T-cell (primary cell): Measurements from ENCODE around the gene CTSA. TPM values are rescaled to one million over a fixed set of nuclear protein-coding genes. Genes with fewer than 3 reads are reported as not detected.

Source experiments
- ATAC-seq, 4 experiments: fragments of 200-7000 bp in 3 of 4; fragments of 150-1000 bp in 1 of 4; cut with Tn5 transposase; replicated peaks in 1 of 4; 1 replicate in 3 of 4; 2 replicates in 1 of 4; pipeline ENCODE4 v1.10.0; 2021; ENCODE audit warnings: moderate library complexity in 3 of 4, mild to moderate bottlenecking in 2 of 4, moderate number of reproducible peaks in 1 of 4
- CTCF ChIA-PET, 2 donors: fragments of 300-600 bp; sonication (Branson Sonifier 250); formaldehyde crosslinking; loops; one replicate each; lab custom pipeline; 2022; ENCODE audit warnings: antibody characterized with exemption in 2 of 2; lab: Charles Lee
- POLR2A ChIA-PET, 2 donors: fragments of 300-600 bp; sonication (Branson Sonifier 250); formaldehyde crosslinking; loops; one replicate each; lab custom pipeline; 2022; ENCODE audit warnings: antibody characterized with exemption in 2 of 2; lab: Charles Lee
- DNase-seq, 35 experiments: peaks; one replicate each; pipeline versions ENCODE4 v3.0.0 to v3.0.0-alpha.2; 2013 to 2023
- H3K27ac ChIP-seq: one replicate; pipeline ENCODE4 v1.5.1; 2013; ENCODE audit warnings: low read length
- H3K27me3 ChIP-seq, 2 experiments: replicated peaks in 1 of 2; 1 replicate in 1 of 2; 2 replicates in 1 of 2; pipeline versions ENCODE4 v1.6.1 to v1.7.0; 2013; ENCODE audit warnings: low read length in 1 of 2, mixed read lengths in 1 of 2; ENCODE audit not compliant: control insufficient read depth in 2 of 2, insufficient read depth in 2 of 2; ENCODE audit errors: extremely low read depth in 1 of 2
- H3K36me3 ChIP-seq, 2 donors: 1 replicate in 1 of 2; 2 replicates in 1 of 2; pipeline versions ENCODE4 v1.6.1 to v1.7.0; 2013; ENCODE audit warnings: low read length in 1 of 2; ENCODE audit not compliant: control insufficient read depth in 2 of 2, insufficient read depth in 1 of 2; ENCODE audit errors: extremely low read depth in 1 of 2
- H3K4me1 ChIP-seq, 2 experiments: 1 replicate in 1 of 2; 2 replicates in 1 of 2; pipeline versions ENCODE4 v1.6.1 to v1.7.0; 2013; ENCODE audit warnings: low read length in 2 of 2, mixed read lengths in 1 of 2; ENCODE audit not compliant: insufficient read depth in 2 of 2, control insufficient read depth in 1 of 2; ENCODE audit errors: extremely low read depth in 1 of 2
- H3K4me3 ChIP-seq, 2 donors: 1 replicate in 1 of 2; 2 replicates in 1 of 2; pipeline versions ENCODE4 v1.5.1 to v1.7.0; 2013; ENCODE audit warnings: mild to moderate bottlenecking in 2 of 2, low read length in 1 of 2, moderate library complexity in 1 of 2; ENCODE audit not compliant: control insufficient read depth in 1 of 2; ENCODE audit errors: extremely low read depth in 1 of 2
- H3K9me3 ChIP-seq: 2 replicates; pipeline ENCODE4 v1.7.0; 2013
- H3K27ac Mint-ChIP-seq, 2 donors: one replicate each; pipeline ENCODE4 v1.8.0; 2020 to 2021; ENCODE audit warnings: mild to moderate bottlenecking in 2 of 2, mixed read lengths in 2 of 2
- H3K27me3 Mint-ChIP-seq, 2 donors: one replicate each; pipeline ENCODE4 v1.8.0; 2021 to 2022; ENCODE audit warnings: mixed read lengths in 2 of 2
- H3K36me3 Mint-ChIP-seq: one replicate; pipeline ENCODE4 v1.8.0; 2021; ENCODE audit warnings: mixed read lengths
- H3K4me1 Mint-ChIP-seq, 3 donors: one replicate each; pipeline ENCODE4 v1.8.0; 2020 to 2022; ENCODE audit warnings: mixed read lengths in 3 of 3, mild to moderate bottlenecking in 1 of 3
- H3K4me3 Mint-ChIP-seq, 3 donors: one replicate each; pipeline ENCODE4 v1.8.0; 2020 to 2022; ENCODE audit warnings: mild to moderate bottlenecking in 3 of 3, mixed read lengths in 3 of 3, moderate library complexity in 3 of 3
- H3K9me3 Mint-ChIP-seq, 3 donors: one replicate each; pipeline ENCODE4 v1.8.0; 2020 to 2022; ENCODE audit warnings: mixed read lengths in 3 of 3
- WGBS: methylation state at CpG from one replicate; pipeline ENCODE4 v1.1.5; 2013; ENCODE audit warnings: missing lambda C conversion rate; ENCODE audit not compliant: insufficient coverage; 5-methylcytosine and 5-hydroxymethylcytosine counted together
- total RNA-seq, 35 experiments: library from RNA in 6 of 35; stranded (reverse) in 6 of 35; fragments of 120-200 nt in 1 of 35; gene quantifications; one replicate each; pipeline versions ENCODE4 v1.2.1 to v1.2.4 and lab custom pipeline; 2013 to 2026

Gene CTSA
- total RNA-seq, 5 donors from 2014 or later (not counting 1 experiment from before 2014, with no cell fraction given), result 55.5 to 101 (median 85.1) TPM

DNA sequence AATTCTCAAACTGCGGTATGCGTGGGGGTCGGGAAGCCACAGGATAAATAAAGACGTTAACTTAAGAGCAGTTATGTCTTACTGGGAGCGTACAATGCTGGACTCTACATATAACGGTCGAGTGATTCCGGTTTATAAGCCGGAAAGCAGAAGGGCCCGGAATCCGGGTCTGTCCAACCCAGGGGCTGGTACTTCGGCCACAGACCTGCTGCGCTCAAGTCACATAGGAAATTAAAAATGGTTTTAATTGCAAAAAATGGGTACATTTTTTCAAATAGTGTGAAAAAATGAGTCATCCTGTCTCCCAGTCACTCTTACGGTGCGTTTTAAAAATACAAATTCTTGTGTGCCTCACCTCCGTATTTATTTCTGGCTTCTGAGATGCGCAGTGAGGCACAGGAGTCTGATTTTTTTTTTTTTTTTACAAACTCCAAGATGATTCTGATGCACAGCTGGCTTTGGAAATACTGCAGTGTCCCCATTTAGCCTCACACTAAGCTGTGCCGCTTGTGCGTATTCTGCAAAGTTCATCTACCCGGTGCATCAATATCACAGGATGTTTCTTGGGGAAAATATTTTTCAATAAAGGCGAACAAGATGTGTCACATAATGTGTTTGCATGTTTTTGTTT is 44.4 kb downstream of the CTSA start:
- Mint-ChIP-seq H3K27me3 (no peaks in the 10 kb centered on the region), H3K9me3 (no peaks in the 10 kb centered on the region)
- DNase-seq, result peak in 8 of 35 experiments; percentile 16 to 47 (median 22)

DNA sequence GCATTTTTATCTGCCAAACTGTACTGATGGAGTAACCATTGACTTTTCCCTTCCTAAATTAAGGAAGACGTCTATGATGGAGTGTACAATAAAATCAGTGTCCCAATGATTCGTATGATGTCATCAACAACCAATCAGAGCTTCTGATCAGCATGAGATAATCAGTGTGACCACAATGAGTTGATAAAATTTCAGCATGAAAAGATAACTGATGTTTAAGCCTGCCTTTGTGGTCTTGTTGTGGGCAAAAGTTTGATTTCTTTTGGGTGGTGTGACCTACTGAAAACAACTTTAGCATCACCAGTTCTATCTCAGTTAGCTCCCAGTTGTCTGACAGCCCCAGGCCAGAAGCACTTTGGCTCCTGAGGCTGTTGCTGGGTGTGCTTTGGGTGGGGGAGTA is 46.6 kb downstream of the CTSA start:
- peaks cover 11 to 56% of the 10 kb centered on the region in 2 donors for H3K36me3 ChIP-seq

More for the DNA sequence above, 44.4 kb downstream of the CTSA start:
- peak overlapping the region; percentile 87 to 97 (median 90) for H3K4me3 Mint-ChIP-seq
- Histone ChIP-seq H3K36me3 (peaks cover 5 to 39% of the 10 kb centered on the region in 2 donors), H3K9me3 (no peaks in the 10 kb centered on the region), H3K4me1 (peaks cover 5 to 32% of the 10 kb centered on the region in 2 experiments), H3K27me3 (no peaks in the 10 kb centered on the region), H3K27ac (peak overlapping the region; percentile 93), H3K4me3 (peak overlapping the region; percentile 98 to 100)
- peaks cover 21 to 42% (median 31%) of the 10 kb centered on the region in 3 donors for H3K4me1 Mint-ChIP-seq
- H3K36me3 Mint-ChIP-seq, result peaks cover 25% of the 10 kb centered on the region
- 0% methylated on average over 15 of the region's 21 CpGs for WGBS
- CTCF ChIA-PET, result interaction anchor here (0.6 to 1.2 kb wide), 7 partner anchors 16 to 809 kb away, joined by 4 to 15 read pairs (median 4); no protein-coding TSS in a partner anchor
- ATAC-seq, result peak in 1 of 4 experiments; percentile 2
- peak overlapping the region; percentile 95 to 98 for H3K27ac Mint-ChIP-seq
- POLR2A ChIA-PET, result interaction anchor here (0.6 to 2.4 kb wide), 14 partner anchors 18 to 1743 kb away, joined by 4 to 25 read pairs (median 10); partner anchors contain the start of gene ZSWIM1 (in 1 of the 2)

DNA sequence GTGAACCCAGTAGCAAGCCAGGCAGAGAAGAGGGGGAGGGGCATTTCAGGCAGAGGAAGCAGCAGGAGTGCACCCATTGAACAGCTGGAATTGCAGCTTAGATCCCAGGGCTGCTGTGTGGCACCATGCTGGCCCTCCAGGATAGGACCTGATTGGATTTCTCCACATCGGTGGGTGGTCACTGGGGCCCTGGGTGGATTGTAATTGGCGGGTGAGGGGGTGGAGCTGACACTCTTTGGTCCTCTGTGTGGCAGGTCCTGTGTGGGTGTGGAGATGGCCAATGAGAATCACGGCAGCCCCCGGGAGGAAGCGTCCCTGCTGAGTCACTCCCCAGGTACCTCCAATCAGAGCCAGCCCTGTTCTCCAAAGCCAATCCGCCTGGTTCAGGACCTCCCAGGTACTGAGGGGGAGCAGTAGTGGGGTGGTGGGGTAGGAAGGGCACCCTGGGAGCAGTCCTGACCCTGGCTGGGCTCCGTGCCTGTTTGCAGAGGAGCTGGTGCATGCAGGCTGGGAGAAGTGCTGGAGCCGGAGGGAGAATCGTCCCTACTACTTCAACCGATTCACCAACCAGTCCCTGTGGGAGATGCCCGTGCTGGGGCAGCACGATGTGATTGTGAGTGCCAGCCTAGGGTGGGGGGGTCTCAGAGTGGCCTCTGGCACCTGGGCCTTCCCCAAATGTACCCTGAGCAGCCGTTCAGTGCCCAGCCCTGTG is 47.7 kb downstream of the CTSA start:
- Mint-ChIP-seq H3K9me3 (no peaks in the 10 kb centered on the region), H3K27me3 (no peaks in the 10 kb centered on the region), H3K4me3 (no peak overlapping the region), H3K36me3 (peaks cover 30% of the 10 kb centered on the region), H3K27ac (peak overlapping the region; percentile 65 to 75), H3K4me1 (peaks cover 21 to 32% (median 26%) of the 10 kb centered on the region in 3 donors)
- 93% methylated on average over 4 of the region's 13 CpGs for WGBS
- H3K36me3 ChIP-seq, result peaks cover 11 to 67% of the 10 kb centered on the region in 2 donors
- peaks cover 3 to 22% of the 10 kb centered on the region in 2 experiments for H3K4me1 ChIP-seq
- no peak overlapping the region for H3K27ac ChIP-seq
- H3K27me3 ChIP-seq, result no peaks in the 10 kb centered on the region
- ChIA-PET CTCF (interaction anchor here in 1 of 2 donors (1.6 to 2.1 kb wide), 2 partner anchors 30 to 32 kb away, joined by 4 to 11 read pairs; no protein-coding TSS in a partner anchor), POLR2A (interaction anchor here in 1 of 2 donors (1.2 kb wide), 1 partner anchor 32 kb away, joined by 4 read pairs; no protein-coding TSS in a partner anchor)
- no peak for ATAC-seq
- H3K4me3 ChIP-seq, result no peak overlapping the region
- DNase-seq, result no peak
- no peaks in the 10 kb centered on the region for H3K9me3 ChIP-seq

More for the DNA sequence above, 46.6 kb downstream of the CTSA start:
- no peak for ATAC-seq
- H3K27me3 Mint-ChIP-seq, result no peaks in the 10 kb centered on the region
- peak overlapping the region; percentile 75 to 78 for H3K27ac Mint-ChIP-seq
- no peaks in the 10 kb centered on the region for H3K27me3 ChIP-seq
- H3K36me3 Mint-ChIP-seq, result peaks cover 25% of the 10 kb centered on the region
- H3K4me1 ChIP-seq, result peaks cover 5 to 32% of the 10 kb centered on the region in 2 experiments
- H3K4me1 Mint-ChIP-seq, result peaks cover 21 to 39% (median 31%) of the 10 kb centered on the region in 3 donors
- 93% methylated on average over 2 of the region's 2 CpGs for WGBS
- ChIA-PET CTCF (interaction anchor here (1.0 to 2.1 kb wide), 4 partner anchors 31 to 85 kb away, joined by 3 to 11 read pairs (median 4); no protein-coding TSS in a partner anchor), POLR2A (interaction anchor here in 1 of 2 donors (0.5 to 1.2 kb wide), 2 partner anchors 33 to 1550 kb away, joined by 3 to 4 read pairs; no protein-coding TSS in a partner anchor)
- H3K4me3 Mint-ChIP-seq, result peak overlapping the region; percentile 54 to 97 (median 73)
- no peaks in the 10 kb centered on the region for H3K9me3 Mint-ChIP-seq
- peak in 1 of 35 experiments; percentile 34 for DNase-seq
- no peaks in the 10 kb centered on the region for H3K9me3 ChIP-seq
- H3K4me3 ChIP-seq, result no peak overlapping the region
- no peak overlapping the region for H3K27ac ChIP-seq

DNA sequence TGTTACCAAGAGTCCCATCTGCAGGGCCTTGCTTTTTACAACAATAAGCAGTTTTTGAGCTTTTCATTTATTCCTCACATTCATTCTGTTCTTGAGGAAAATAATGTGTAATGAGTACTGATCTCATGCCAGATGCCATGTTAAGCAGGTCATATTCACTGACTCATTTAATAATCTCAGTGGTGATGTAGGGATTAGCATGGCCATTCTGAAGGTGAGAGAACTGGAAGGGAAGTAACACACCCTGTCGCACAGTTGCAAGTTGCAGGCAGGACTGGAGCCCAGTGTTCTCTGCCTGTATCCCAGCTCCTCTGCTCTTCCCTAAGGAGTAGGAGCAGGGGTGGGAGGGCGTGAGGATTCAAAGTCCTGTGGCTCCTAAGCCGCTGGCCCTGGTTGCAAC is 48.9 kb downstream of the CTSA start:
- ATAC-seq (no peak), DNase-seq (no peak)
- H3K27me3 Mint-ChIP-seq, result no peaks in the 10 kb centered on the region
- peak overlapping the region in 1 of 2 donors; percentile 11 for H3K27ac Mint-ChIP-seq
- Histone ChIP-seq H3K4me1 (peaks cover 3 to 20% of the 10 kb centered on the region in 2 experiments), H3K27ac (no peak overlapping the region), H3K4me3 (no peak overlapping the region), H3K9me3 (no peaks in the 10 kb centered on the region), H3K27me3 (no peaks in the 10 kb centered on the region), H3K36me3 (peaks cover 17 to 79% of the 10 kb centered on the region in 2 donors)
- H3K36me3 Mint-ChIP-seq, result peaks cover 42% of the 10 kb centered on the region
- WGBS, result no CpG with 5 or more reads among the region's 3 CpGs
- H3K4me3 Mint-ChIP-seq, result no peak overlapping the region
- no peaks in the 10 kb centered on the region for H3K9me3 Mint-ChIP-seq
- peaks cover 21 to 43% (median 30%) of the 10 kb centered on the region in 3 donors for H3K4me1 Mint-ChIP-seq
- POLR2A ChIA-PET, result interaction anchor here in 1 of 2 donors (0.5 kb wide), 1 partner anchor 15 kb away, joined by 8 read pairs; no protein-coding TSS in a partner anchor
- CTCF ChIA-PET, result no interaction called here

DNA sequence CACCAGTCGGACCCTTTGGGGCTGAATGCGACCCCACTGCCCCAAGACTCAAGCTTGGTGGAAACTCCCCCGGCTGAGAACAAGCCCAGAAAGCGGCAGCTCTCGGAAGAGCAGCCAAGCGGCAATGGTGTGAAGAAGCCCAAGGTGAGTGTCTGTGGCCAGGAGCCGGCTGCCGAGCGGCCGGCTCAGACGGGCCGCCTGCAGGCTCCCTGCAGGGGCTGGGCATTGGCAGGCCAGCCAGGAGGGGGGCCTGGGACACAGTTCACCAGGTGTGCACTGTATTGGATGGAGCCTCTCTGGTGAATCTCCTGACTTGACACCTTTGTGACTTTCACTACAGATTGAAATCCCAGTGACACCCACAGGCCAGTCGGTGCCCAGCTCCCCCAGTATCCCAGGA is 49.3 kb downstream of the CTSA start:
- Mint-ChIP-seq H3K4me1 (peaks cover 21 to 41% (median 30%) of the 10 kb centered on the region in 3 donors), H3K27me3 (no peaks in the 10 kb centered on the region), H3K9me3 (no peaks in the 10 kb centered on the region), H3K4me3 (no peak overlapping the region), H3K27ac (no peak overlapping the region), H3K36me3 (peaks cover 45% of the 10 kb centered on the region)
- no peaks in the 10 kb centered on the region for H3K27me3 ChIP-seq
- ChIA-PET POLR2A (interaction anchor here in 1 of 2 donors (0.5 kb wide), 1 partner anchor 14 kb away, joined by 8 read pairs; no protein-coding TSS in a partner anchor), CTCF (no interaction called here)
- no peak overlapping the region for H3K27ac ChIP-seq
- H3K4me3 ChIP-seq, result no peak overlapping the region
- ATAC-seq (no peak), DNase-seq (no peak)
- H3K36me3 ChIP-seq, result peaks cover 21 to 83% of the 10 kb centered on the region in 2 donors
- peaks cover 3 to 24% of the 10 kb centered on the region in 2 experiments for H3K4me1 ChIP-seq
- H3K9me3 ChIP-seq, result no peaks in the 10 kb centered on the region
- 97% methylated on average over 9 of the region's 13 CpGs for WGBS
